ENCODE measurements around the gene NSRP1.

- no peak for TF ChIP-seq CTCF (IDR thresholded peaks at IDR 0.05)
- TF ChIP-seq POLR2A (IDR thresholded peaks at IDR 0.05): no peak
Measured at GRCh38 chr17:30091121-30091670, 25.4 kb upstream of the NSRP1 start.
